Limb (tissue), 2 donors: Measurements from ENCODE around the gene USP5.
A peak's percentile ranks its signal among the peaks of the same experiment; 100 is the strongest.
"Not testable (repeated sequence)": the region's sequence is repeated elsewhere in the genome, so short reads cannot be mapped to it uniquely, and the experiment has no call there.

Source experiments
- DNase-seq, 2 donors: peaks; one replicate each; pipeline ENCODE4 v3.0.0-alpha.2; 2016; ENCODE audit errors: extremely low spot score in 2 of 2

Gene USP5

DNA sequence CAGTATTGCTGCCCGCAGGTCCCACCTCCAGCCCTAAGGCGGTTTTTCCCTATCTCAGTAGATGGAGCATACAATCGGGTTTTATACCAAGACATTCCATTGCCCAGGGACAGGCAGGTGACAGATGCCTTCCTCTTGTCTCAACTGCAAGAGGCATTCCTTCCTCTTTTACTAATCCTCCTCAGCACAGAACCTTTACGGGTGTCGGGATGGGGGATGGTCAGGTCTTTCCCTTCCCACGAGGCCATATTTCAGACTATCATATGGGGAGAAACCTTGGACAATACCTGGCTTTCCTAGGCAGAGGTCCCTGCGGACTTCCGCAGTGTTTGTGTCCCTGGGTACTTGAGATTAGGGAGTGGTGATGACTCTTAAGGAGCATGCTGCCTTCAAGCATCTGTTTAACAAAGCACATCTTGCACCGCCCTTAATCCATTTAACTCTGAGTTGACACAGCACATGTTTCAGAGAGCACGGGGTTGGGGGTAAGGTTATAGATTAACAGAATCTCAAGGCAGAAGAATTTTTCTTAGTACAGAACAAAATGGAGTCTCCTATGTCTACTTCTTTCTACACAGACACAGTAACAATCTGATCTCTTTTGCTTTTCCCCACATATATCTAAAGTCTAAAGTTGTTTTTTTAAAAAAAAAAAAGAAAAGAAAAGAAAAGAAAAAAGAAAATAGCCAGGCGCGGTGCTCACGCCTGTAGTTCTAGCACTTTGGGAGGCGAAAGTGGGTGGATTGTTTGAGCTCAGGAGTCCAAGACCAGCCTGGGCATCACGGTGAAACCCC is 34.5 kb downstream of the USP5 start:
- not testable (repeated sequence) for DNase-seq

DNA sequence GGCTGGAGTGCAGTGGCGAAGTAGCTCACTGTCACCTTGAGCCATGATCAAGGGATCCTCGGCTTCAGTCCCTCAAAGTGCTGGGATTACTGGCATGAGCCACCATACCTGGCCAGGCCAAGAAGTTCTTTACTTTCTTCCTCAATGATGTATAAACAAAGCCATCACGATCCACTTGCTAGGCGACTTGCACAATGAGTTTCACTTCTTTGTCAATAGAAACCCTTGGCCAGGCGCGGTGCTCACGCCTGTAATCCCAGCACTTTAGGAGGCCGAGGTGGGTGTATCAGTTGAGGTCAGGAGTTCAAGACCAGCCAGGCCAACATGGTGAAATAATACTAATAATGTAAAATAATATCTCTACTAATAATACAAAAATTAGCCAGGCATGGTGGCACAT is 35.5 kb downstream of the USP5 start:
- no peak for DNase-seq

GRCh38 chr12:6888360-6888759 is 36.4 kb downstream of the USP5 start:
- no peak for DNase-seq

- DNase-seq: not testable (repeated sequence)
Measured at GRCh38 chr12:6888794-6889193, 36.8 kb downstream of the USP5 start.

DNA sequence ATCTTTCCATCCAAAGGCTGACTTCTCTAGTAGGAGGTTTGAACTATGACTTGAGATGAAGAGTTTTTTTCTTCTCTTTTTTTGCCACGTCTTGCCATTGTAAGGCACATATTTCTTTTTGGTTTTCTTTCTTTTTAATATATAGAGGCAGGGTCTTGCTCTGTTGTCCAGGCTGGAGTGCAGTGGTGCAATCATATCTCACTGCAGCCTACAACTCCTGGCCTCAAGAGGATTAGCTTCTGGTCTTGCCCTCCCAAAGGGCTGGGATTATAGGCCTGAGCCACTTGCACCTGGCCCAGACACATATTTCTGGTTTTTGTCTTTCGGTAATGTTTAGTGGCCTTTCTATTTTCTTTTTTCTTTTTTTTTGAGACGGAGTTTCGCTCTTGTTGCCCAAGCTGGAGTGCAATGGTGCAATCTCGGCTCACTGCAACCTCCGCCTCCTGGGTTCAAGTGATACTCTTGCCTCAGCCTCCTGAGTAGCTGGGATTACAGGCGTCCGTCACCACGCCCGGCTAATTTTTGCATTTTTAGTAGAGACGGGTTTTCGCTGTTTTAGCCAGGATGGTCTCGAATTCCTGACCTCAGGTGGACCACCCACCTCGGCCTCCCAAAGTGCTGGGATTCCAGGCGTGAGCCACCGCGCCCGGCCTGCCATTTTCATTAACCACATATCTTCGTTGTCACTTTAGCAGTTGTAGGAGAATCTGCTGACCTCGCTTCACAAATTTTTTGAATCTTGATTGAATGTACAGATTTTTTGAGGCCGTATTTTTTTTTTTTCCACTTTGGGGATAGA is 38.0 kb downstream of the USP5 start:
- not testable (repeated sequence) for DNase-seq

DNA sequence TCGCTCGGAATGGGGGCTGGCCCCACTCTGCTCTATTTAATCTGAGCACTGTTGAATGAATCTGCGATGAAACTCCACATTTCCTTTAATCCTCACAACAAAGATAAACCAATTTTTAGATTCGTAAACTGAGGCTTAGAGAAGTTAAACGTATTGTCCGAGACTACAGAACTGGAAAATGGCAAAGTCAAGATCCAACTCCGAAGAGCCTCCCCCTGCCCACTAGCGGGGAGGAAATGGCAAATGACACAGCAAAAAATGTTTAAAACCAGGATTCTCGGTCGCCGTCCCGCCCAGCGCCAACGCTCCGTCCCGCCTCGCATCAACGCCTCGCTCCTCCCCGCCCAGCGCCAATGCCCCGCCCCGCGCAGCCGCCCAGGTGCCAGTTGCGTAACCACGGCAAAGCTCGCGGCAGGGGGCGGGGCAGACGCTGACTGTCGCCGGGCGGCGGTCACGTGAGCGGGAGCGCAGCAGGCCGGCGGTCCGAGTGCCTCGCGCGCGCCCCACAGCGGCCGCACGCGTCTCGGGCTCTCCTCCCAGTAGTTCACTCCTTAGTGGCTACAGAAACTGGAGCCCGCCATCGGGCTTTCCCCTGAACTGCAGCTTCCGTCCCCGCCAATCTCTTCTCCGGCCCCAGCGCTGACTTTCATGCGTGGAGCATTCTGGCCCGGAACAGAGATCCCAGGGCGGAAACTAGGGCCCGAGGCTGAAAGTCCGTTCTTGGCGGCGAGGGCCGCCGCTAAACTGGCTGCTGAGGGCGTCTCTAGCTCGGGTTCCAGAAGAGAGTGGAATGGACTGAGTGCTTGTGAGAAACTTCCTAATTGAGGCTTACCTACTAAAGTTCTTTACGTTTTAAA is 39.1 kb downstream of the USP5 start:
- DNase-seq: peak; percentile 99

DNA sequence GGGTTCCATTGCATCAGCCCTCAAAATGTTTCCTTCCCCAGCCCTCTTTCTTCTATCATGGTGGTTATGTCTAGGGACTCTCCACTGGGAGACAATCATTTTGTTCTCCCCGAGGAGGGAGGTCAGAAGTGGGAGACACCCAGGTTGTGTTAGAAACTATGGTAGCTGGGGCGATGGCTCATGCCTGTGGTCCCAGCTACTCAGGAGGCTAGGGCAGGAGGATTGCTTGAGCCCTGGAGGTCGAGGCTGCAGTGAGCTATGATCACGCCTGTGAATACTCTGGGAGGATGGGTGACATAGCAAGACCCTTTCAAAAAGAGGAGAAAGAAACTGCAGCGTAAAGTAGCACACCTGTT is 39.7 kb downstream of the USP5 start:
- DNase-seq: no peak

- not testable (repeated sequence) for DNase-seq
Measured at GRCh38 chr12:6892683-6893082, 40.7 kb downstream of the USP5 start.

- DNase-seq: no peak
Measured at GRCh38 chr12:6894321-6894720, 42.4 kb downstream of the USP5 start.

DNA sequence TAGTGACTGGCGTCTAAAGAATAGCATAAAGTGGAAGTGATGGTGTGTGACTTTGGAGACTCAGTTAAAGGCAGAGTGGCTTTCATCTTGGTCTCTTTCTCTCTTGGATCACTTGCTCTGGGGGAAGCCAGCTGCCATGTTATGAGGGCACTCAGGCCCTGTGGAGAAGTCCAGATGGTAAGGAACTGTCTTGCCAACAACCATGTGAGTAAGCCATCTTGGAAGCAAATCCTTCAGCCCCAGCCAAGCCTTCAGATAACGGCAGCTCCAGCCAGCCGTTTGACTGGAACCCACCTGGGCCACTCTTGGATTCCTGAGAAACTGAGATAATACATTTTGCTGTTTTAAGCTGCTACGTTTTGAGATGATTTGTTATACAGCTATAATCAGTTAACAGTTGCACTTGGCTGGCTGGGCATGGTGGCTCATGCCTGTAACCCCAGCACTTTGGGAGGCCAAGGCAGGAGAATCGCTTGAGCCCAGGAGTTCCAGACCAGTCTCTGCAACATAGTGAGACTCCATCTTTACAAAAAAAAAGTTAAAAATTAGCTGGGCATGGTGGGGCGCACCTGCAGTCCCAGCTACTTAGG is 45.0 kb downstream of the USP5 start:
- no peak for DNase-seq

DNA sequence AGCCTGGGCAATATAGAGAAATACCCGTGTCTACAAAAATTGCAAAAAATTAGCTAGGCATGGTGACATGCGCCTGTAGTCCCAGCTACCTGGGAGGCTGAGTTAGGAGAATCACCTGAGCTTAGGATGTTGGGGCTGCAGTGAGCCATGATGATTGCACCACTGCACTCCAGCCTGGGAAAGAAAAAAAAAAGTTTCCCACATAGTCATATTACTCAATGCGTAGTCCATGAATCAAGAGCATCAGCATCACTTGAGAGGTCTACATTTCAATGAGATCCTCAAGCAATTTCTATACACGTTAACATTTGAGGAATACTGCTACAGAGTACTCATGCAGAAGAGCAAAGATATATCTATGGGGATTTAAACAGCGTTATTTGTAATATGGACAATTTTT is 47.5 kb downstream of the USP5 start:
- DNase-seq: no peak

GRCh38 chr12:6899837-6900519 is 48.0 kb downstream of the USP5 start:
- DNase-seq: peak in 1 of 2 donors; percentile 24

DNA sequence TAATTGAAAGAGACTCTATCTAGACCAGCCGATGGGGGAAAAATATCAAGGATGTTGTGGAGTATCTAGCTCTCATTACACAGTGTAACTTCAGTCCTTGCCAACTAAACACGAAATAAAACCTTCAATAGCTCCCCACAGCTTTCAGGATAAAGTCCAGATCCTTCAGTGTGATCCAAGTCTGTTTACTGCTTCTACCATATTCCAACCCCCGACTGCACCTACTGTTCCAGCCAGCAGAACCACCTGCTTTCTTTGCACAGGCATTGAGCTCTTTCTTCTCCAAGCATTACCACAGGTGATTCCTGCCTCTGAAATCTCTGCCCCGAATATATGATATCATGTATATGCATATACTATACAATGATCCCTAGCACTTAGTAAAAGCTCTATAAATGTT is 50.5 kb downstream of the USP5 start:
- no peak for DNase-seq

DNA sequence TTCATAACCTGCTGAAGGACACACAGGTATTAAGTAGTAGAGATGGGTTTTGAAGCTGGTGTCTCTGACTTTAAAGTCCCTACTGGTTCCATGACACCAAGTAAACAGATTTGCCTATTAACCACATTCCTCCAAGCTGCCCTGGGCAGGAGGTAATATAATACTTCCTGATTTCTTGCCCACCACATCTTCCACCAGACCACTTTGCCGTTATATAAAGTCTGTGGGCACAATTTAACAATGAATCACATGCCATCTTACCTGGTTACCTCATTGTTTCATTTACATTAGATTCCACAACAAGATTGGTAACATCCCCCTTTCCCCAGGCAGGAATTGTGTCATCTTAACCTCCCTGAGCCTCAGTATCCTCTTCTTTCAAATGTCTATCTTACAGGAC is 51.8 kb downstream of the USP5 start:
- DNase-seq: no peak

DNA sequence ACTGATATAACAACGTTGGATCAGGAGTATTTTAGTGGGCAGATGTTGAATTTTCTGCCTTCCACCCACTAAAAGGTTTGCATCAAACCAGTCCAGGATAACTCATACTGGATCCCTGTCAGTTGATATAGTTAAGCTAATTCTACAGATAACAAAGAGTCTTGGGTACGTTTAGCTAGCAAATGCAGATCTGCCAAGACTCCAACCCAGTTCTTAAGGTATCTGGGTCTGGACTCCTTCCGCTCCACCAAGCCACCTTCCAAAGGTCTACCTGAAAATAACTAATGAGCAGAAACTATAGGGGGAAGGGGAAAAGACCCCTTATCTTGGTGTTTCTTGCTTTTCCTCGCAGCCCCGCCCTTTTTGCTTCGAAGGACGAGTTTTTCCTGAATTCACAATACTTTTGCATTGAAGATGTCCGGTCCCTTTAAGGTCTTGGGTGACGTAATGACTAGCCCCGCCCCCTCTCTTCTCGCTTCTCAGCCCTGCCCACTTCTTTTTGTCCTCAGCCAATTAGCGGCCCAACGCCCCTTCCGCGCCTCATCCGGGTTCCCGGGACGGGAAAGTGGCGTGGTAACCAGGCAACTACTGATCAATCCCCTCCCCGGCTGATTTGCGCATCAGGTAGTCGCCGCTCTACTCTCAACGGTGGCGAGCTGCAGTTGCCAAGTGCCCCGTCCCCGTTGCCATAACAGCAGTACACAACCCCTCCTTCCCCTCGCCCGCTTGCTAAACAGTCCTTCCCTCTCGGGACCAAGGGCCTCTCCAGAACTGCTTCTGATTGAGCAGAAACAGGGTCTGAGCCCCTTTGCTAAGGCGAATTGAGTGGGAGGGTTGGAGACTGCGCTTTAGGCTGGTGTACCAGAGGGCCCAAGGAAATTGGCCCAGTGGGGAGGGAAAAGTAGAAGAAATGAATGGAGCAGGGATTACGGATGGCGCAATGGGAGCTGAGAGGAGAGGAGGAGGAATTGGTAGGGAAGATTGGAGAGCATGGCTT is 52.6 kb downstream of the USP5 start, which contains the start of gene LRRC23:
Gene LRRC23 (plus strand): TSS at position 543 of the 997 bp plus-strand sequence. CDS start 812 bp downstream, outside the sequence.
- DNase-seq: peak; percentile 97 to 98

DNA sequence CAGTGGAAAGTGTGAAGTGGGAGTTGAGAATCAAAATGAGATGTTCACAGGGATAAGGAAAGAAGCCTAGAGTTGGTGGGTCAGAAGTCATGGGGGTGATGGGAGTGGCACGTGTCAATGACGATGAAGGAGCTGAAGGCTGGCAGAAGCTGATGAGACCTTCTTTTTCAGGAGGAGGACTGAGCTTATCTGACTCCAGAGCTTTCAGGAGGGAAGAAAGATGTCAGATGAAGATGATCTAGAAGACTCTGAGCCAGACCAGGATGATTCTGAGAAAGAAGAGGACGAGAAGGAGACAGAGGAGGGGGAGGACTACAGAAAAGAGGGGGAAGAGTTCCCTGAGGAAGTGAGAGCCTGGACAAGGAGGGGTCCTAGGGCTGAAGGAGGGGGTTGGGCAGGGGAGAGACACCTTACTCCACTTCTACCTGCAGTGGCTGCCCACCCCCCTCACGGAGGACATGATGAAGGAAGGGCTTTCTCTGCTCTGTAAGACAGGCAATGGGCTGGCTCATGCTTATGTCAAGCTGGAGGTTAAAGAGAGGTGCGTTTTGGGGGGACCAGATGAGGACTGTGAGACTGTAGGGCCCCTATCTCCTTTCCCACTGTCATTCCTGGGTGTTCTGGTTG is 53.6 kb downstream of the USP5 start:
- DNase-seq: no peak

GRCh38 chr12:6908141-6908540 is 56.2 kb downstream of the USP5 start:
- not testable (repeated sequence) for DNase-seq

DNA sequence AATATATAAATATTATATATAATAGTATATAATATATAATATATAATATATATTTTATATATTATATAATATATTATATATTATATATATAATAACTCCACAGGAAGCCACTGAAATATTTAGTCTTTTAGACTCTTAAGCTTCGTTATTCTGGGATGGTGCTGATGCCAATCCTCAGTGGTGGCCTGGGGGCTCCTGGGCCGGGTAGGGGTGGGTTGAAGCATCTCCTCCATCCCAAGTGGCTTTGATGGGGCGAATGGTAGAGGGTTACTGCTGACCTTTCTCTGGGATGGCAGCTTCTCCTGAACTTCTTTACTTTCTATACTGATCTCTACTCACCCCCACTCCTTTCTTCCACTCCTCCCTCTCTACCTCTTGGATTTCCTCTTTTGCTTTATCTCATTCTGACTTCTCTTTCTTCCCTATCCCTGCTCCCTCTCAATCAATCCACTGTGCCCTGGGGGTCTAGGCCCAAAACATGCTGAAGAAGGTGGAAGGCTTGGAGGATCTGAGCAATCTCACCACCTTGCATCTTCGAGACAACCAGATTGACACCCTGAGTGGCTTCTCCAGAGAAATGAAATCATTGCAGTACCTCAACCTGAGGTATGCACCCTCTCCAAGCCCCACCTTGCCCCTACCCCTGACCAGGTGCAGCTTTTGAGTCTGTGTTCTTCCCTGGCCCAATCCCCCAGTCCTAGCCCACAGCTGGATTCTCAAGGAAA is 57.6 kb downstream of the USP5 start:
- no peak for DNase-seq
